Fibroblast of lung (primary cell): ENCODE results near the gene RHBDF2. TPM values are rescaled to one million over a fixed set of nuclear protein-coding genes. Genes with fewer than 3 reads are reported as not detected.

Experiments
- DNase-seq, 2 donors: peaks; one replicate each; pipeline versions ENCODE4 v3.0.0 to v3.0.0-alpha.2; 2010; ENCODE audit warnings: low read depth in 2 of 2
- H2AFZ ChIP-seq: 2 replicates; pipeline ENCODE4 v1.5.1; 2012; ENCODE audit warnings: low read length, control low read depth, inconsistent platforms
- H3K27ac ChIP-seq: 2 replicates; pipeline ENCODE4 v1.5.1; 2011; ENCODE audit warnings: low read length, control low read depth; ENCODE audit not compliant: insufficient read depth
- H3K27me3 ChIP-seq: 2 replicates; pipeline ENCODE4 v1.5.1; 2011; ENCODE audit warnings: mild to moderate bottlenecking, low read length; ENCODE audit not compliant: control insufficient read depth, insufficient read depth
- H3K36me3 ChIP-seq: 2 replicates; pipeline ENCODE4 v1.5.1; 2011; ENCODE audit warnings: low read length; ENCODE audit not compliant: control insufficient read depth, insufficient read depth
- H3K4me1 ChIP-seq: 2 replicates; pipeline ENCODE4 v1.5.1; 2011; ENCODE audit warnings: low read length; ENCODE audit not compliant: control insufficient read depth, insufficient read depth; ENCODE audit errors: extremely low read depth
- H3K4me2 ChIP-seq: 2 replicates; pipeline ENCODE4 v1.5.1; 2011; ENCODE audit warnings: low read length, control low read depth; ENCODE audit not compliant: insufficient read depth; ENCODE audit errors: extremely low read depth
- H3K4me3 ChIP-seq, 4 experiments: fragments of 200-600 bp in 1 of 4; sonication (generic) in 1 of 4; replicated peaks in 1 of 4; 2 replicates each; pipeline ENCODE4 v1.5.1; 2011 to 2016; ENCODE audit warnings: low read length in 4 of 4, low read depth in 3 of 4, mild to moderate bottlenecking in 3 of 4, control low read depth in 2 of 4, inconsistent platforms in 1 of 4, mixed read lengths in 1 of 4; ENCODE audit not compliant: insufficient read depth in 1 of 4; ENCODE audit errors: control extremely low read depth in 1 of 4
- H3K79me2 ChIP-seq: 2 replicates; pipeline ENCODE4 v1.5.1; 2012; ENCODE audit warnings: mild to moderate bottlenecking, low read length, inconsistent platforms; ENCODE audit not compliant: control insufficient read depth, insufficient read depth
- H3K9ac ChIP-seq: 2 replicates; pipeline ENCODE4 v1.5.1; 2011; ENCODE audit warnings: mild to moderate bottlenecking, low read length, control low read depth; ENCODE audit not compliant: insufficient read depth
- H3K9me3 ChIP-seq: 2 replicates; pipeline ENCODE4 v1.5.1; 2012; ENCODE audit warnings: low read depth, low read length; ENCODE audit not compliant: control insufficient read depth, insufficient read depth
- H4K20me1 ChIP-seq: 2 replicates; pipeline ENCODE4 v1.5.1; 2011; ENCODE audit warnings: low read length; ENCODE audit not compliant: control insufficient read depth, insufficient read depth; ENCODE audit errors: extremely low read depth
- EZH2 ChIP-seq: IDR thresholded peaks from 2 replicates; pipeline ENCODE4 v1.5.1; 2012; ENCODE audit warnings: low read length, control low read depth, mild to moderate bottlenecking; ENCODE audit errors: missing control alignments
- polyA plus RNA-seq, 2 donors: library from polyadenylated mRNA; depleted of rRNA in 1 of 2; stranded (reverse) in 1 of 2; unstranded in 1 of 2; fragments of >200 nt; gene quantifications; 2 replicates each; pipeline ENCODE4 v1.2.1, GENCODE V29; 2011 to 2012; ENCODE audit warnings: missing spikeins in 1 of 2
- total RNA-seq: library from RNA; depleted of rRNA; stranded (reverse); fragments of >200 nt; gene quantifications from 2 replicates; pipeline ENCODE4 v1.2.1, GENCODE V29; 2014
- TF ChIP-seq, protein P1 (sequence below), 2 donors: IDR thresholded peaks in 1 of 2; conservative IDR thresholded peaks in 1 of 2; 1 replicate in 1 of 2; 2 replicates in 1 of 2; pipeline ENCODE4 v1.5.1; 2011 to 2012; ENCODE audit warnings: low read length in 2 of 2, control low read depth in 1 of 2, inconsistent platforms in 1 of 2, low read depth in 1 of 2, mild to moderate bottlenecking in 1 of 2

RHBDF2 gene
- total and polyA plus RNA-seq, 2 donors (not counting 1 experiment from before 2014, with no cell fraction given), result 0.94 to 5.1 TPM

DNA sequence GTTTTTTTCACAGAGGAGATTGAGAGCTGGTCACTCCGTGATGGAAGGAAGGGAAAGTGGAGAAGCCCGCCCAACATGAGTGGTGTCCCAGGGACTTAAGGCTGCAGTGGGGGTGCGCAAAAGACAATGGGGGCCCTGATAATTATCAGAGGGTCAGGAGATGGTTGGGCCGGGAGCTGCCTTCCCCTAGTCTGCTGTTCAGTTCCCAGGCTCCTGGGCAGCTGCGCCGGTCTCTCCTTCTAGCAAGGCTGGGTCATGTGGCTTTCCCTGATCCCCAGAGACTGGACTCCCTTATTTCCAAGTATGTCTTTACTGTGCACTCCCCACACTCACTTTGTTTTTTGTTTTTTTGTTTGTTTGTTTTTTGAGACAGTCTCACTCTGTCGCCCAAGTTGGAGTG is 20.0 kb upstream of the RHBDF2 start:
- Histone ChIP-seq H3K36me3 (no peaks in the 10 kb centered on the region), H4K20me1 (no peaks in the 10 kb centered on the region), H3K79me2 (no peaks in the 10 kb centered on the region), H3K27me3 (no peaks in the 10 kb centered on the region), H3K9me3 (no peaks in the 10 kb centered on the region), H3K9ac (no peak overlapping the region), H3K4me3 (no peak overlapping the region), H2AFZ (no peak overlapping the region), H3K27ac (no peak overlapping the region), H3K4me2 (no peak overlapping the region), H3K4me1 (peaks cover 10% of the 10 kb centered on the region)
- no peak for DNase-seq
- TF ChIP-seq, protein P1, sequence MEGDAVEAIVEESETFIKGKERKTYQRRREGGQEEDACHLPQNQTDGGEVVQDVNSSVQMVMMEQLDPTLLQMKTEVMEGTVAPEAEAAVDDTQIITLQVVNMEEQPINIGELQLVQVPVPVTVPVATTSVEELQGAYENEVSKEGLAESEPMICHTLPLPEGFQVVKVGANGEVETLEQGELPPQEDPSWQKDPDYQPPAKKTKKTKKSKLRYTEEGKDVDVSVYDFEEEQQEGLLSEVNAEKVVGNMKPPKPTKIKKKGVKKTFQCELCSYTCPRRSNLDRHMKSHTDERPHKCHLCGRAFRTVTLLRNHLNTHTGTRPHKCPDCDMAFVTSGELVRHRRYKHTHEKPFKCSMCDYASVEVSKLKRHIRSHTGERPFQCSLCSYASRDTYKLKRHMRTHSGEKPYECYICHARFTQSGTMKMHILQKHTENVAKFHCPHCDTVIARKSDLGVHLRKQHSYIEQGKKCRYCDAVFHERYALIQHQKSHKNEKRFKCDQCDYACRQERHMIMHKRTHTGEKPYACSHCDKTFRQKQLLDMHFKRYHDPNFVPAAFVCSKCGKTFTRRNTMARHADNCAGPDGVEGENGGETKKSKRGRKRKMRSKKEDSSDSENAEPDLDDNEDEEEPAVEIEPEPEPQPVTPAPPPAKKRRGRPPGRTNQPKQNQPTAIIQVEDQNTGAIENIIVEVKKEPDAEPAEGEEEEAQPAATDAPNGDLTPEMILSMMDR (conservative IDR thresholded peaks at IDR 0.05 in 1 of 2, IDR thresholded peaks at IDR 0.05 in 1 of 2; ENCODE audit: low read depth in 1 of 2, low read length in 2 of 2), result no peak
- TF ChIP-seq EZH2, result no peak

DNA sequence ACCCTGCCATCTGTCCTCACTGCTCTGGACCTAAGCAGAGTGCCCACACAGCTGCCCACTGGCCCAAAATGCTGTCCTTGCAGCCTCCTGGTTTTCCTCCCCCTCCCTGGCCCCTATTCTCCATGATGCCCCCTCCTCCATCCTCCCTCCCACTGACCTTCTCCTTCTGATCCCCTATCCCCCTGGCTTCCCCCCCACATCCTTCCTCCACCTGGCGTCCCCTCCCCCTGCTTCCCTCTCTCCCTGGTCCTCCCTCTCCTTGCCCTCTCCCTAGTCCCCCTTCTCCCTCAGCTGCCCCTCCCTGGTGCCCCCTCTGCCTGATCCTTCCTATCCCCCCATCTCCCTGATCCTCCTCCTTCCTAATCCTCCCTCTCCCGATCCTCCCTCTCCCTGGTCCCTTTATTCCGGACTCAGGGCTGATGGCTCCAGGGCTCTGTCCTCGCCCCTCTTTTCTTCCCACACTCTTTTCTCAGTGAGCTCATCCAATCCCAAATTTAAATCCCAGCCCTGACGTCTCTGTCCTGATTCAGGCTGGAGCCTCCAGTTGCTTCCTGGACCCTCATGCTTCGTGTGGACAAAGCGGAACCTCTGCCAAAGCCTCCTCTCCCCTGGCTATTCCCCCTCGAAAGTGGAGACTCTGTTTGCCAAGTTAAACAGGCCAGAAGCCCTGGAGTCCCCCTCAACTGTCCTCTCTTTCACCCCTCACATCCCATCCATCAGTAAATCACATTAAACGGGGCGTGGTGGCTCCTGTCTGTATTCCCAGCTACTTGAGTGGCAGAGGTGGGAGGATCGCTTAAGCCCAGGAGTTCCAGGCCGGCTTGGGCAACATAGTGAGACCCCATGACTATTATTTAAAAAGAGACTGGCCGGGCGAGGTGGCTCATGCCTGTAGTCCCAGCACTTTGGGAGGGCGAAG is 18.1 kb upstream of the RHBDF2 start:
- no peaks in the 10 kb centered on the region for H3K9me3 ChIP-seq
- no peak overlapping the region for H3K4me3 ChIP-seq
- no peak overlapping the region for H3K27ac ChIP-seq
- no peaks in the 10 kb centered on the region for H3K36me3 ChIP-seq
- no peaks in the 10 kb centered on the region for H4K20me1 ChIP-seq
- no peak overlapping the region for H3K4me2 ChIP-seq
- no peak for DNase-seq
- no peaks in the 10 kb centered on the region for H3K79me2 ChIP-seq
- no peak for TF ChIP-seq EZH2
- TF ChIP-seq, protein P1 (conservative IDR thresholded peaks at IDR 0.05 in 1 of 2, IDR thresholded peaks at IDR 0.05 in 1 of 2; ENCODE audit: low read depth in 1 of 2, low read length in 2 of 2), result no peak
- H3K4me1 ChIP-seq, result peaks cover 8% of the 10 kb centered on the region
- no peak overlapping the region for H2AFZ ChIP-seq
- no peak overlapping the region for H3K9ac ChIP-seq
- no peaks in the 10 kb centered on the region for H3K27me3 ChIP-seq

DNA sequence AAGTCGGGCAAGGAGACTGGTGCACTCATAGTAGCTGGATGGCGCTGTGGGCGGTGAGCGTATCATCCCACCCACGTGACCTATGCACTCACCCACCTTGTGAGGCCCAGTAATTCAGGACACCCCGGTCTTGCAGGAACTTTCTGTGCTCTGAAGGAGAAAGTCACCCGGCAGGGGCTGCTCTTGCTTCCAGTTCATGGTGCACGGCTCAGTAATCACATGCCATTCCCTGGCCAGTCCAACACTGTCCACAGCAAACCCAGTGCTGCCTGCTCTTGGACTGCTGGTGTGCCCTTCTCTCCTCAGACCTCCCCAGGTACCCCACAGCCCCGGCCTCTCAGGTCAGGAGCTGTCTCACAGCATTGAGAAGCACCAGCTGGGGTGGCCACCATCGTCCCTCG is 16.4 kb upstream of the RHBDF2 start:
- no peaks in the 10 kb centered on the region for H3K9me3 ChIP-seq
- TF ChIP-seq, protein P1 (conservative IDR thresholded peaks at IDR 0.05 in 1 of 2, IDR thresholded peaks at IDR 0.05 in 1 of 2; ENCODE audit: low read depth in 1 of 2, low read length in 2 of 2), result no peak
- no peak for TF ChIP-seq EZH2
- H3K4me2 ChIP-seq, result no peak overlapping the region
- H3K36me3 ChIP-seq, result no peaks in the 10 kb centered on the region
- peaks cover 8% of the 10 kb centered on the region for H3K4me1 ChIP-seq
- no peaks in the 10 kb centered on the region for H3K79me2 ChIP-seq
- no peak overlapping the region for H2AFZ ChIP-seq
- DNase-seq, result no peak
- no peaks in the 10 kb centered on the region for H4K20me1 ChIP-seq
- no peak overlapping the region for H3K27ac ChIP-seq
- no peaks in the 10 kb centered on the region for H3K27me3 ChIP-seq
- no peak overlapping the region for H3K4me3 ChIP-seq
- H3K9ac ChIP-seq, result no peak overlapping the region
